ENCODE data around the gene ADARB1.

DNA sequence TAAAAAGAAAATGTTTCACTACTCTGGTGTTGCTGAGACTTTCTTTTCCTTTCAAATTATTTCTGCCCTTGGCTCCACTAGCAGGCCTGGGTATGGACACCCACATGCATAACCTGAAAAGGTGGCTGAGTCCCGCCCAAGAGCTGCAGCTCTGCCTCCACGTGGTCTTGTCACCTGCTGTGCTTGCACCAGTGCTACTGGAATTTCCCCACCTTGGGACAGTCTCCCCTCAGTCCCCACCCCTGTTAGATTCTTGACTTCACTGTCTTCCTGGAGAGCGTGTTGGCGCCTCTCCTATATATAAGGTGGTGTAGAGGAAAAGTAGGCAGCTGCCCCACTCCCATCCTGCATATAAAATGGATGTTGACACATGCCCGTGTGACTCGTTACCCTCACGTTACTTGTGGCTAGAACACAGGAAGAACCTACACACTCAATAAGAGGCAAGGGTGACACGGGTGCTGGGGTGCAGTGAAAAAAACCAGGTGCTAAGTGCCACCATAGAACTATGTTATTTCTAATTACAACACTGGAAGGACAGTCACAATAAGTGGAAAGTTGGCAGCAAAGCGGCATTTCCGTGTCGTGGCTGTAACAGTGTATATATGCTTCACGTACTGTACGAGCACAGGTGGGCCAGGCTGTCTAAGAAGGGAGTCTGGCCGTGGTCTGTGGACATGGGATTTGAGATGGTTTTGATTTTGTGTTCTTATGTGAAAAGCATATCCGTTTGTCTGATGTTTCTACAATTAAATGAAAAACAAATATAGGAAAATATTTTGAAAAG lies 152.4 kb downstream of the ADARB1 start:
- no peak for TF ChIP-seq MAFK (IDR thresholded peaks at IDR 0.05; ENCODE audit: low read depth, low read length)
- TF ChIP-seq TAF1 (IDR thresholded peaks at IDR 0.05; ENCODE audit: low read depth, low read length): no peak
- TF ChIP-seq, protein P1, sequence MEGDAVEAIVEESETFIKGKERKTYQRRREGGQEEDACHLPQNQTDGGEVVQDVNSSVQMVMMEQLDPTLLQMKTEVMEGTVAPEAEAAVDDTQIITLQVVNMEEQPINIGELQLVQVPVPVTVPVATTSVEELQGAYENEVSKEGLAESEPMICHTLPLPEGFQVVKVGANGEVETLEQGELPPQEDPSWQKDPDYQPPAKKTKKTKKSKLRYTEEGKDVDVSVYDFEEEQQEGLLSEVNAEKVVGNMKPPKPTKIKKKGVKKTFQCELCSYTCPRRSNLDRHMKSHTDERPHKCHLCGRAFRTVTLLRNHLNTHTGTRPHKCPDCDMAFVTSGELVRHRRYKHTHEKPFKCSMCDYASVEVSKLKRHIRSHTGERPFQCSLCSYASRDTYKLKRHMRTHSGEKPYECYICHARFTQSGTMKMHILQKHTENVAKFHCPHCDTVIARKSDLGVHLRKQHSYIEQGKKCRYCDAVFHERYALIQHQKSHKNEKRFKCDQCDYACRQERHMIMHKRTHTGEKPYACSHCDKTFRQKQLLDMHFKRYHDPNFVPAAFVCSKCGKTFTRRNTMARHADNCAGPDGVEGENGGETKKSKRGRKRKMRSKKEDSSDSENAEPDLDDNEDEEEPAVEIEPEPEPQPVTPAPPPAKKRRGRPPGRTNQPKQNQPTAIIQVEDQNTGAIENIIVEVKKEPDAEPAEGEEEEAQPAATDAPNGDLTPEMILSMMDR (IDR thresholded peaks at IDR 0.05; ENCODE audit: control extremely low read depth in 1 of 3, insufficient read depth in 1 of 3, low read depth in 1 of 3, low read length in 3 of 3): no peak
- TF ChIP-seq MAX (IDR thresholded peaks at IDR 0.05): no peak
- no peak for TF ChIP-seq POLR2AphosphoS5 (IDR thresholded peaks at IDR 0.05; ENCODE audit: low read depth, low read length)
- no peak for TF ChIP-seq ZNF274 (IDR thresholded peaks at IDR 0.05; ENCODE audit: borderline replicate concordance, extremely low read depth, low read length)
- TF ChIP-seq EGR1 (IDR thresholded peaks at IDR 0.05; ENCODE audit: borderline replicate concordance, low read depth, low read length): no peak
- TF ChIP-seq RAD21 (IDR thresholded peaks at IDR 0.05 in 1 of 2, conservative IDR thresholded peaks at IDR 0.05 in 1 of 2; ENCODE audit: low read depth in 2 of 2, low read length in 2 of 2): no peak
- no peak for TF ChIP-seq EP300 (IDR thresholded peaks at IDR 0.05; ENCODE audit: borderline replicate concordance in 1 of 2, low read depth in 2 of 2, low read length in 2 of 2)

Measured in H1 (cell line).